SK-N-MC (cell line): ENCODE results near the gene GRIA4.

Source experiments
- EZH2 ChIP-seq: fragments of 200-600 bp; sonication (generic); IDR thresholded peaks from one replicate; pipeline ENCODE4 v1.6.1; 2017; ENCODE audit warnings: antibody characterized with exemption
- POLR2AphosphoS5 ChIP-seq: IDR thresholded peaks from 2 replicates; pipeline ENCODE4 v1.6.1; 2012; ENCODE audit warnings: mild to moderate bottlenecking, low read depth, low read length, borderline replicate concordance

GRCh38 chr11:105632316-105632715, 22.4 kb downstream of the GRIA4 start:
- no peak for TF ChIP-seq EZH2
- TF ChIP-seq POLR2AphosphoS5: no peak
